Vagina (tissue), 2 donors: ENCODE data around the gene LSG1. TPM values are rescaled to one million over a fixed set of nuclear protein-coding genes. Genes with fewer than 3 reads are reported as not detected.
"Not testable (repeated sequence)": the region's sequence is repeated elsewhere in the genome, so short reads cannot be mapped to it uniquely, and the experiment has no call there.

Source experiments
- DNase-seq, 2 donors: peaks; one replicate each; pipeline ENCODE4 v3.0.0-alpha.2; 2017; ENCODE audit errors: extremely low spot score in 2 of 2
- H3K27ac ChIP-seq: fragments of 200-600 bp; sonication (generic); one replicate; pipeline ENCODE4 v1.5.1; 2019
- H3K27me3 ChIP-seq: fragments of 200-600 bp; sonication (generic); one replicate; pipeline ENCODE4 v1.5.1; 2019
- H3K36me3 ChIP-seq, 2 donors: fragments of 200-600 bp; sonication (generic); one replicate each; pipeline ENCODE4 v1.5.1; 2017 to 2019
- H3K4me1 ChIP-seq: fragments of 200-600 bp; sonication (generic); one replicate; pipeline ENCODE4 v1.5.1; 2019
- H3K4me3 ChIP-seq, 2 donors: fragments of 200-600 bp; sonication (generic); 1 replicate in 1 of 2; 2 replicates in 1 of 2; pipeline ENCODE4 v1.5.1; 2016 to 2019
- H3K9me3 ChIP-seq: fragments of 200-600 bp; sonication (generic); one replicate; pipeline ENCODE4 v1.5.1; 2019
- CTCF ChIP-seq, 3 experiments: fragments of 450-650 bp in 2 of 3; fragments of 200-600 bp in 1 of 3; sonication (generic) in 1 of 3; IDR thresholded peaks; one replicate each; pipeline ENCODE4 v1.5.1; 2017 to 2019; ENCODE audit warnings: antibody characterized with exemption in 3 of 3, mild to moderate bottlenecking in 2 of 3, moderate library complexity in 2 of 3
- POLR2A ChIP-seq, 2 donors: fragments of 450-650 bp; IDR thresholded peaks; one replicate each; pipeline ENCODE4 v1.6.1; 2017; ENCODE audit warnings: antibody characterized with exemption in 2 of 2, mild to moderate bottlenecking in 2 of 2, moderate library complexity in 2 of 2
- POLR2AphosphoS5 ChIP-seq, 2 donors: sonication (generic); formaldehyde crosslinking; IDR thresholded peaks; one replicate each; pipeline ENCODE4 v1.9.0; 2017; ENCODE audit warnings: antibody characterized with exemption in 2 of 2, mild to moderate bottlenecking in 2 of 2, low read depth in 1 of 2; ENCODE audit not compliant: insufficient read depth in 1 of 2
- intact Hi-C: fragments of 100-400 bp; cut with DNase I; formaldehyde crosslinking; loops from one replicate; pipeline ENCODE4 v1.15.1; 2023
- total RNA-seq: library from RNA; depleted of rRNA; stranded (reverse); fragments of >200 nt; gene quantifications from one replicate; pipeline ENCODE4 v1.2.3, GENCODE V29; 2016

LSG1 gene
- total RNA-seq, 1 donor from 2014 or later = 40.3 TPM

GRCh38 chr3:194606941-194607340 lies 65.0 kb downstream of the LSG1 start:
- no peaks in the 10 kb centered on the region for H3K4me1 ChIP-seq
- no peak overlapping the region for H3K4me3 ChIP-seq
- intact Hi-C loops = no loop called here
- H3K27me3 ChIP-seq = no peaks in the 10 kb centered on the region
- no peaks in the 10 kb centered on the region for H3K36me3 ChIP-seq
- no peaks in the 10 kb centered on the region for H3K9me3 ChIP-seq
- no peak for DNase-seq
- no peak overlapping the region for H3K27ac ChIP-seq
- TF ChIP-seq POLR2AphosphoS5 (IDR thresholded peaks at IDR 0.05; ENCODE audit: insufficient read depth in 1 of 2, low read depth in 1 of 2) (no peak), POLR2A (IDR thresholded peaks at IDR 0.05) (no peak), CTCF (IDR thresholded peaks at IDR 0.05) (no peak)

DNA sequence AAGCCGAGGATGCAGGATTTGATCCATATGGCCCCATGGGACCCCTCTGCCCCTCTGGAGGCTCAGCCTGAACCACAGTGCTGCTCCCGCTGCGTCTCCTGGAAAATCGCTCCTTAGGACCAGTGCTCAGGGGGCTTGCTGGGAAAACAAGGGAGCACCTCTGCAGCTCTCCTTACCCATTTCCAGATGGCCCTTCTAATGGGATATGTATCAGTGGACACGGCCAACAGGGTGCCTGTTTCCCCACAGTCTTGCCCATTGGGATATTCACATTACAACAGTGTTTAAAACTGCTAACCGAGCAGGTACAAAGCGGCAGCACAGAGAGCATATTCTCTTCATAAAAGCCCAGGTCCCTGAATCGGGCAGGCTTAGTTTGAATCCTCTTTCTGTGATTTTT lies 65.8 kb downstream of the LSG1 start:
- Histone ChIP-seq H3K27ac (no peak overlapping the region), H3K4me3 (no peak overlapping the region), H3K9me3 (no peaks in the 10 kb centered on the region), H3K36me3 (no peaks in the 10 kb centered on the region), H3K4me1 (no peaks in the 10 kb centered on the region), H3K27me3 (no peaks in the 10 kb centered on the region)
- intact Hi-C loops = no loop called here
- DNase-seq = no peak
- TF ChIP-seq POLR2AphosphoS5 (IDR thresholded peaks at IDR 0.05; ENCODE audit: insufficient read depth in 1 of 2, low read depth in 1 of 2) (no peak), CTCF (IDR thresholded peaks at IDR 0.05) (no peak), POLR2A (IDR thresholded peaks at IDR 0.05) (no peak)

- H3K27ac ChIP-seq, H3K9me3 ChIP-seq, H3K27me3 ChIP-seq, intact Hi-C loops, H3K4me3 ChIP-seq, H3K36me3 ChIP-seq, DNase-seq, H3K4me1 ChIP-seq: not testable (repeated sequence)
These were observed 66.7 kb downstream of the LSG1 start for GRCh38 chr3:194605314-194605713.

GRCh38 chr3:194604837-194605236 lies 67.2 kb downstream of the LSG1 start:
- H3K9me3 ChIP-seq = no peaks in the 10 kb centered on the region
- H3K27me3 ChIP-seq = no peaks in the 10 kb centered on the region
- H3K27ac ChIP-seq = no peak overlapping the region
- H3K4me1 ChIP-seq = no peaks in the 10 kb centered on the region
- DNase-seq = no peak
- TF ChIP-seq POLR2A (IDR thresholded peaks at IDR 0.05) (no peak), POLR2AphosphoS5 (IDR thresholded peaks at IDR 0.05; ENCODE audit: insufficient read depth in 1 of 2, low read depth in 1 of 2) (no peak), CTCF (IDR thresholded peaks at IDR 0.05) (no peak)
- no peaks in the 10 kb centered on the region for H3K36me3 ChIP-seq
- intact Hi-C loops = no loop called here
- no peak overlapping the region for H3K4me3 ChIP-seq

GRCh38 chr3:194604126-194604525 lies 67.9 kb downstream of the LSG1 start:
- H3K4me1 ChIP-seq = no peaks in the 10 kb centered on the region
- no peaks in the 10 kb centered on the region for H3K9me3 ChIP-seq
- H3K36me3 ChIP-seq = no peaks in the 10 kb centered on the region
- no peak for TF ChIP-seq CTCF (IDR thresholded peaks at IDR 0.05)
- no peak for TF ChIP-seq POLR2AphosphoS5 (IDR thresholded peaks at IDR 0.05; ENCODE audit: insufficient read depth in 1 of 2, low read depth in 1 of 2)
- no peak for TF ChIP-seq POLR2A (IDR thresholded peaks at IDR 0.05)
- no peaks in the 10 kb centered on the region for H3K27me3 ChIP-seq
- no peak for DNase-seq
- intact Hi-C loops = no loop called here
- no peak overlapping the region for H3K27ac ChIP-seq
- no peak overlapping the region for H3K4me3 ChIP-seq

GRCh38 chr3:194602669-194603171 lies 69.3 kb downstream of the LSG1 start:
- H3K9me3 ChIP-seq = no peaks in the 10 kb centered on the region
- no peak for DNase-seq
- intact Hi-C loops = no loop called here
- H3K4me1 ChIP-seq = no peaks in the 10 kb centered on the region
- H3K27me3 ChIP-seq = no peaks in the 10 kb centered on the region
- no peak overlapping the region for H3K27ac ChIP-seq
- no peaks in the 10 kb centered on the region for H3K36me3 ChIP-seq
- TF ChIP-seq POLR2AphosphoS5 (IDR thresholded peaks at IDR 0.05; ENCODE audit: insufficient read depth in 1 of 2, low read depth in 1 of 2) = no peak
- TF ChIP-seq CTCF (IDR thresholded peaks at IDR 0.05) = no peak
- H3K4me3 ChIP-seq = no peak overlapping the region
